ENCODE measurements around the gene TM4SF18. TPM values are rescaled to one million over a fixed set of nuclear protein-coding genes. Genes with fewer than 3 reads are reported as not detected.

Gene TM4SF18
- total RNA-seq, 1 donor from 2014 or later: 10.1 TPM

DNA sequence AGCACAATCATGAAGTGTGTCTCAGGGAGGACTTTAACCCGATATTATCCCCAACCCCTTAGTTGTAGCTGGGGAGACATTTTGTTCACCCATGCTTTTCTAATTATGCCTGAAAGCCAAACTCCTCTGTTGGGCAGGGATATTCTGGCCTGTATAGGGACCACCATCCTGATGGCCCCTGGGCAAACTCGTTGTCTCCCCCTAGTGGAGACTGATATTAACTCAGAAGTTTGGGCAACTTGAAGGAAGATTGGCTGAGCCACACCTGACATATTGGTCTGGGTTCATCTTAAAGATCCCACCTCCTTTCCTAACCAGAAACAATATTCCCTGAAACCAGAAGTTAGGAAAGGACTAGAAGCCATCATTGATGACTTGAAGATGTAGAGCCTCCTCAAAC, 42.3 kb downstream of the TM4SF18 start:
- TF ChIP-seq POLR2A (IDR thresholded peaks at IDR 0.05) (no peak), POLR2AphosphoS5 (IDR thresholded peaks at IDR 0.05; ENCODE audit: insufficient read depth in 1 of 2, low read depth in 1 of 2) (no peak)
- TF ChIP-seq, protein P1, sequence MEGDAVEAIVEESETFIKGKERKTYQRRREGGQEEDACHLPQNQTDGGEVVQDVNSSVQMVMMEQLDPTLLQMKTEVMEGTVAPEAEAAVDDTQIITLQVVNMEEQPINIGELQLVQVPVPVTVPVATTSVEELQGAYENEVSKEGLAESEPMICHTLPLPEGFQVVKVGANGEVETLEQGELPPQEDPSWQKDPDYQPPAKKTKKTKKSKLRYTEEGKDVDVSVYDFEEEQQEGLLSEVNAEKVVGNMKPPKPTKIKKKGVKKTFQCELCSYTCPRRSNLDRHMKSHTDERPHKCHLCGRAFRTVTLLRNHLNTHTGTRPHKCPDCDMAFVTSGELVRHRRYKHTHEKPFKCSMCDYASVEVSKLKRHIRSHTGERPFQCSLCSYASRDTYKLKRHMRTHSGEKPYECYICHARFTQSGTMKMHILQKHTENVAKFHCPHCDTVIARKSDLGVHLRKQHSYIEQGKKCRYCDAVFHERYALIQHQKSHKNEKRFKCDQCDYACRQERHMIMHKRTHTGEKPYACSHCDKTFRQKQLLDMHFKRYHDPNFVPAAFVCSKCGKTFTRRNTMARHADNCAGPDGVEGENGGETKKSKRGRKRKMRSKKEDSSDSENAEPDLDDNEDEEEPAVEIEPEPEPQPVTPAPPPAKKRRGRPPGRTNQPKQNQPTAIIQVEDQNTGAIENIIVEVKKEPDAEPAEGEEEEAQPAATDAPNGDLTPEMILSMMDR (IDR thresholded peaks at IDR 0.05): no peak
- Histone ChIP-seq H3K4me3 (no peak overlapping the region), H3K4me1 (no peaks in the 10 kb centered on the region), H3K9me3 (no peaks in the 10 kb centered on the region), H3K36me3 (no peaks in the 10 kb centered on the region), H3K27me3 (no peaks in the 10 kb centered on the region), H3K27ac (no peak overlapping the region)
- intact Hi-C loops (cut with DNase I): no loop called here
- DNase-seq (ENCODE audit: extremely low spot score in 2 of 2): no peak

DNA sequence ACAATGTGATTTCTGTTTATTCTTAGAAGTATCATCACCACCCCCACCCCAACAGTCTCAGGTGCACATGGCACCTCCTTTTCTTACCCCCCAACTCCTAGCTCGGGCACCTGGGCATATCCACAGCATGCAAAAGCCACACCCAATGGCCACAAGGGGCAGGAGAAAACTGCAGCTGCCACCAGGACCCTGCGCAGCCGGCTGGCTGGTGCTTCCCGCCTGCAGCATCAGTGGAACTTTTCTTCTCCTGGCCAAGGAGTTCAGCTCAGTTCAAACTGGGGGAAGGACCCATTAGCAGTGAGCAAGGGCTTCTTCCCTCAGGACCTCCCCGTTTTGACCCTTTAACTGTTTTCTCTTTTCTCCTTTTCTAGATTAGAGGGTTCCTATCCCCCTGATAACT, 44.8 kb downstream of the TM4SF18 start:
- Histone ChIP-seq H3K27ac (no peak overlapping the region), H3K4me1 (no peaks in the 10 kb centered on the region), H3K4me3 (no peak overlapping the region), H3K27me3 (no peaks in the 10 kb centered on the region), H3K9me3 (no peaks in the 10 kb centered on the region), H3K36me3 (no peaks in the 10 kb centered on the region)
- DNase-seq (ENCODE audit: extremely low spot score in 2 of 2): no peak
- intact Hi-C loops (cut with DNase I): no loop called here
- TF ChIP-seq POLR2A (IDR thresholded peaks at IDR 0.05) (no peak), POLR2AphosphoS5 (IDR thresholded peaks at IDR 0.05; ENCODE audit: insufficient read depth in 1 of 2, low read depth in 1 of 2) (no peak)
- TF ChIP-seq, protein P1 (IDR thresholded peaks at IDR 0.05): no peak

- no peak for DNase-seq (ENCODE audit: extremely low spot score in 2 of 2)
- H3K36me3 ChIP-seq: no peaks in the 10 kb centered on the region
- intact Hi-C loops (cut with DNase I): no loop called here
- H3K27ac ChIP-seq: no peak overlapping the region
- H3K4me1 ChIP-seq: no peaks in the 10 kb centered on the region
- H3K4me3 ChIP-seq: no peak overlapping the region
- TF ChIP-seq POLR2AphosphoS5 (IDR thresholded peaks at IDR 0.05; ENCODE audit: insufficient read depth in 1 of 2, low read depth in 1 of 2) (no peak), POLR2A (IDR thresholded peaks at IDR 0.05) (no peak)
- TF ChIP-seq, protein P1 (IDR thresholded peaks at IDR 0.05): no peak
- no peaks in the 10 kb centered on the region for H3K9me3 ChIP-seq
- H3K27me3 ChIP-seq: no peaks in the 10 kb centered on the region
These were observed 49.4 kb downstream of the TM4SF18 start for GRCh38 chr3:149284034-149284433.

DNA sequence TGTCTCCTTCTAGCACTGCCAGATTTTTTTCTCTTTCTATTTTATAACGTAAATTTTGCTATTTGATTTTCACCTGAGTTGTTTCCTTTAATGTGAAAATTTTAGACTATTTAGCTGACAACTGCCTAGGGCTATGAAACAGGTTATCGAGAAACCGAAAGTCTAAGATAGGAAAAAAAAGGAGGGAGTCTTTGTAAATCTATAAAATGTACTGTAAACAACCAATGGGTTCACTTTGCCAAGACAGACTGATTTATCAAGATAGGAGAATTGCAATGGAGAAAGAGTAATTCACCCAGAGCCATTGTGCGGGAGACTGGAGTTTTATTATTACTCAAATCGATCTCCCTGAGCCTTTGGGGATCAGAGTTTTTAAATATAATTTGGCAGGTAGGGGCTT, 50.0 kb downstream of the TM4SF18 start:
- H3K4me1 ChIP-seq: no peaks in the 10 kb centered on the region
- intact Hi-C loops (cut with DNase I): no loop called here

GRCh38 chr3:149282836-149283235, 50.6 kb downstream of the TM4SF18 start:
- Histone ChIP-seq H3K4me1 (no peaks in the 10 kb centered on the region), H3K27ac (no peak overlapping the region), H3K4me3 (no peak overlapping the region), H3K27me3 (no peaks in the 10 kb centered on the region), H3K36me3 (no peaks in the 10 kb centered on the region), H3K9me3 (no peaks in the 10 kb centered on the region)
- no peak for TF ChIP-seq POLR2A (IDR thresholded peaks at IDR 0.05)
- no peak for TF ChIP-seq POLR2AphosphoS5 (IDR thresholded peaks at IDR 0.05; ENCODE audit: insufficient read depth in 1 of 2, low read depth in 1 of 2)
- TF ChIP-seq, protein P1 (IDR thresholded peaks at IDR 0.05): no peak
- intact Hi-C loops (cut with DNase I): no loop called here
- DNase-seq (ENCODE audit: extremely low spot score in 2 of 2): no peak

More for the DNA sequence above, 50.0 kb downstream of the TM4SF18 start:
- Histone ChIP-seq H3K9me3 (no peaks in the 10 kb centered on the region), H3K27me3 (no peaks in the 10 kb centered on the region), H3K27ac (no peak overlapping the region), H3K4me3 (no peak overlapping the region), H3K36me3 (no peaks in the 10 kb centered on the region)
- DNase-seq (ENCODE audit: extremely low spot score in 2 of 2): no peak
- TF ChIP-seq POLR2A (IDR thresholded peaks at IDR 0.05) (no peak), POLR2AphosphoS5 (IDR thresholded peaks at IDR 0.05; ENCODE audit: insufficient read depth in 1 of 2, low read depth in 1 of 2) (no peak)
- TF ChIP-seq, protein P1 (IDR thresholded peaks at IDR 0.05): no peak

Measured in vagina (tissue), 2 donors.